ENCODE measurements around the gene DCST2. TPM values are rescaled to one million over a fixed set of nuclear protein-coding genes. Genes with fewer than 3 reads are reported as not detected.

Gene DCST2
- total and polyA plus RNA-seq, 9 of the 15 experiments (the other 6 are each of a cell fraction or from before 2014, with no cell fraction given), result 0.09 to 0.49 (median 0.11) TPM; not detected in 3

DNA sequence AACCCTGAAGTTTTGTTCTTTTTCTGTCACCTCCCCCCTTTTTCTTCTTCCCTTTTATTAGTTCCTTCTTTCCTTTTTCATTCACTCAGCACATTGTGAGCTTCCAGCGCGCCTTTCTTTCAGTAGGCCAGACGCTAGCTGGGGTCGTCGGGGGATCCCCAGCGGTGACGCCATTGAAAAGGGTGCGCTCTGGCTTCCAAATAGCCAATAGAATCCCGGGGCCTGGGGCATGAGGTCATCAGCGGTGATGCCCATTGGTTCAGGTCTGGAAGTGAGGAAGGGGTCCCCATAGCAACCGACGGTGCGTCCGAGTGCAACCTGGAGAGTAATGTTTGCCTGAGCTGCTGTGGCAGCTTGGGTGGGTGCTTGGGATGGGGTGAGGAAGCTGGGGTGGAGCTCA lies 38.1 kb upstream of the DCST2 start:
- H3K79me2 ChIP-seq (ENCODE audit: control insufficient read depth, insufficient read depth, low read length), result no peaks in the 10 kb centered on the region
- intact Hi-C loops (cut with micrococcal nuclease), result loop anchor here (1.0 to 2.0 kb wide), 2 partner anchors 8 to 13 kb away; partner anchors contain the start of gene EFNA4
- WGBS (ENCODE audit: insufficient coverage, low coverage, missing lambda C conversion rate), result 71% methylated on average over 11 of the region's 14 CpGs
- peak in 2 of 4 experiments; percentile 42 to 53 for DNase-seq (ENCODE audit: extremely low read depth in 1 of 4, low spot score in 3 of 4)
- H3K4me3 ChIP-seq, result no peak overlapping the region
- peaks cover 15% of the 10 kb centered on the region; the same call in 1 of the 3 replicates for H3K36me3 ChIP-seq (ENCODE audit: control insufficient read depth, insufficient read depth, low read length)
- POLR2A ChIA-PET, result interaction anchor here (0.6 to 0.7 kb wide), 4 partner anchors 49 to 727 kb away, joined by 3 to 5 read pairs (median 3); partner anchors contain the start of gene CHRNB2
- peak overlapping the region; percentile 48 to 70; a peak in 3 of 4 replicates for H3K9ac ChIP-seq (ENCODE audit: insufficient read depth in 1 of 2, low read depth in 2 of 2, low read length in 2 of 2)
- H2AFZ ChIP-seq (ENCODE audit: low read depth, low read length), result peak overlapping the region; percentile 87
- H4K20me1 ChIP-seq (replicated peaks; ENCODE audit: control insufficient read depth, insufficient read depth, low read length), result no peaks in the 10 kb centered on the region
- H3K27me3 ChIP-seq (ENCODE audit: control insufficient read depth in 2 of 2, insufficient read depth in 2 of 2, low read length in 2 of 2), result no peaks in the 10 kb centered on the region
- CTCF ChIA-PET (ENCODE audit: low intra/inter-chr PET ratio), result no interaction called here
- H3K9me3 ChIP-seq (replicated peaks; ENCODE audit: control insufficient read depth, insufficient read depth, low read depth, low read length), result no peaks in the 10 kb centered on the region
- FAIRE-seq, result no peak
- in situ Hi-C loops (cut with MboI), result no loop called here
- H3K27ac ChIP-seq (ENCODE audit: extremely low read depth, low read depth, low read length), result peak overlapping the region; percentile 44; the same call in 1 of the 3 replicates
- BruUV-seq (replicated peaks), result no TSS peak
- H3K4me1 ChIP-seq (replicated peaks in 1 of 2; ENCODE audit: control insufficient read depth in 2 of 2, insufficient read depth in 2 of 2, low read length in 2 of 2), result peaks cover 26 to 42% of the 10 kb centered on the region in 2 experiments
- no peaks in the 10 kb centered on the region for H3K9me1 ChIP-seq (ENCODE audit: control insufficient read depth, insufficient read depth, low read length)
- peak overlapping the region; percentile 76; the same call in 1 of the 2 replicates for H3K4me2 ChIP-seq (ENCODE audit: insufficient read depth, low read length)
- no peak for ATAC-seq
- TF ChIP-seq RFX1 (IDR thresholded peaks at IDR 0.05), result peak; percentile 69
- TF ChIP-seq SREBF2 (CRISPR knock-in tag; IDR thresholded peaks at IDR 0.05), result 0 out of 2 replicates have a peak, but pooled peaks have one; percentile 8
- TF ChIP-seq ATF7 (IDR thresholded peaks at IDR 0.05), result peak; percentile 94
- peak; percentile 54 for TF ChIP-seq ZNF316 (IDR thresholded peaks at IDR 0.05)
- TF ChIP-seq SAFB (IDR thresholded peaks at IDR 0.05; ENCODE audit: borderline replicate concordance, low read depth, low read length), result no peak
- TF ChIP-seq, protein P1, sequence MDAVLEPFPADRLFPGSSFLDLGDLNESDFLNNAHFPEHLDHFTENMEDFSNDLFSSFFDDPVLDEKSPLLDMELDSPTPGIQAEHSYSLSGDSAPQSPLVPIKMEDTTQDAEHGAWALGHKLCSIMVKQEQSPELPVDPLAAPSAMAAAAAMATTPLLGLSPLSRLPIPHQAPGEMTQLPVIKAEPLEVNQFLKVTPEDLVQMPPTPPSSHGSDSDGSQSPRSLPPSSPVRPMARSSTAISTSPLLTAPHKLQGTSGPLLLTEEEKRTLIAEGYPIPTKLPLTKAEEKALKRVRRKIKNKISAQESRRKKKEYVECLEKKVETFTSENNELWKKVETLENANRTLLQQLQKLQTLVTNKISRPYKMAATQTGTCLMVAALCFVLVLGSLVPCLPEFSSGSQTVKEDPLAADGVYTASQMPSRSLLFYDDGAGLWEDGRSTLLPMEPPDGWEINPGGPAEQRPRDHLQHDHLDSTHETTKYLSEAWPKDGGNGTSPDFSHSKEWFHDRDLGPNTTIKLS (IDR thresholded peaks at IDR 0.05; ENCODE audit: borderline replicate concordance, low read depth), result no peak
- TF ChIP-seq JUN (IDR thresholded peaks at IDR 0.05; ENCODE audit: borderline replicate concordance, low read depth, low read length), result 0 out of 2 replicates have a peak, but pooled peaks have one; percentile 10
- TF ChIP-seq JUN (CRISPR knock-in tag; IDR thresholded peaks at IDR 0.05; ENCODE audit: borderline replicate concordance), result no peak
- TF ChIP-seq ZNF184 (CRISPR knock-in tag; IDR thresholded peaks at IDR 0.05), result no peak
- no peak for TF ChIP-seq SMARCA4 (IDR thresholded peaks at IDR 0.05)
- TF ChIP-seq NFYB (IDR thresholded peaks at IDR 0.05; ENCODE audit: extremely low read depth, insufficient read length), result peak; percentile 47
- TF ChIP-seq, protein P2, sequence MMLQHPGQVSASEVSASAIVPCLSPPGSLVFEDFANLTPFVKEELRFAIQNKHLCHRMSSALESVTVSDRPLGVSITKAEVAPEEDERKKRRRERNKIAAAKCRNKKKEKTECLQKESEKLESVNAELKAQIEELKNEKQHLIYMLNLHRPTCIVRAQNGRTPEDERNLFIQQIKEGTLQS (IDR thresholded peaks at IDR 0.05), result peak; percentile 56
- TF ChIP-seq, protein P2 (CRISPR knock-in tag; conservative IDR thresholded peaks at IDR 0.05), result no peak
- TF ChIP-seq, protein P3, sequence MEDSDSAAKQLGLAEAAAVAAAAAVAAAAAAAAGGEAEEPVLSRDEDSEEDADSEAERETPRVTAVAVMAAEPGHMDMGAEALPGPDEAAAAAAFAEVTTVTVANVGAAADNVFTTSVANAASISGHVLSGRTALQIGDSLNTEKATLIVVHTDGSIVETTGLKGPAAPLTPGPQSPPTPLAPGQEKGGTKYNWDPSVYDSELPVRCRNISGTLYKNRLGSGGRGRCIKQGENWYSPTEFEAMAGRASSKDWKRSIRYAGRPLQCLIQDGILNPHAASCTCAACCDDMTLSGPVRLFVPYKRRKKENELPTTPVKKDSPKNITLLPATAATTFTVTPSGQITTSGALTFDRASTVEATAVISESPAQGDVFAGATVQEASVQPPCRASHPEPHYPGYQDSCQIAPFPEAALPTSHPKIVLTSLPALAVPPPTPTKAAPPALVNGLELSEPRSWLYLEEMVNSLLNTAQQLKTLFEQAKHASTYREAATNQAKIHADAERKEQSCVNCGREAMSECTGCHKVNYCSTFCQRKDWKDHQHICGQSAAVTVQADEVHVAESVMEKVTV (CRISPR knock-in tag; IDR thresholded peaks at IDR 0.05), result no peak
- peak; percentile 41 for TF ChIP-seq JUND (IDR thresholded peaks at IDR 0.05; ENCODE audit: borderline replicate concordance, low read depth, low read length)
- peak; percentile 52; the same call in 1 of the 3 replicates for TF ChIP-seq JUND (tag; IDR thresholded peaks at IDR 0.05; ENCODE audit: borderline replicate concordance, low read depth, low read length)
- no peak for TF ChIP-seq SMAD1 (IDR thresholded peaks at IDR 0.05; ENCODE audit: low read depth, low read length, partially characterized antibody)
- TF ChIP-seq ZNF589 (CRISPR knock-in tag; IDR thresholded peaks at IDR 0.05; ENCODE audit: low read depth), result no peak
- no peak for TF ChIP-seq KAT2B (IDR thresholded peaks at IDR 0.05; ENCODE audit: low read depth, low read length)
- TF ChIP-seq ELF1 (tag; IDR thresholded peaks at IDR 0.05), result no peak

All from K562 (cell line).